Measurements from ENCODE around the gene VAMP1.
"Not testable (repeated sequence)": the region's sequence is repeated elsewhere in the genome, so short reads cannot be mapped to it uniquely, and the experiment has no call there.

Gene VAMP1

DNA sequence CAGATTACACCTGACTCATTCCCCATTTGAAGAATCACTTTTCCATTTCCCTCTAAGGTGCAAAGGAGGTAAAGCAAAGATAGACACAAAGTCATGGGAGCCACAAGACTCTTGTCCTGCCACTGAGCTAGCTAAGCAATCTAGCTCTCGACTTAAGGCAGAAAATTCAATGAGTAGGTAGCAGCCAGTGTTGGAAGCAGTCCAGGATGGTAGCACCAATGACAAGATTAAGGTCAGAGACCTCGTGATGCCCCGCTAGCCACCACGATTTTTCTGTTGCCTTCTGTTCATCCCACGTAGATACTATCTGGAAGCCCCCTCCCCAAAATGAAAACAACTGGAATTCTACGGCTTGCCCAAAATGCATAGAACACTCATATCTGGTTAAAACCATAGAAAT is 1.4 kb downstream of the VAMP1 start:
- no peak for DNase-seq

DNA sequence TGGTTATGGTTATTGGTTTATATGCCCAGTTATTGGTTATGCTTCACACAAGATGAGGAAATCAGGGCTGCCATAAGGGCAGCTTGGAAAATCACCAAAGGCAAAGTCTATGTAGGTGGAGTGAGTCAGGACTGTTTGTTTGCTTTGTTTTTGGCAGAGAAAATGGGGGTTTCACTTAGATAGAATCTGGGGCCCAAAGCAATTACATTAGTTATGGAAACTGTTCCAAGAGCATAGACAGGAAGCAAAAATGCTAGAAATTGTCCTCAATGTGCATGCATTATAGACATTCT is 2.2 kb downstream of the VAMP1 start:
- no peak for DNase-seq

DNA sequence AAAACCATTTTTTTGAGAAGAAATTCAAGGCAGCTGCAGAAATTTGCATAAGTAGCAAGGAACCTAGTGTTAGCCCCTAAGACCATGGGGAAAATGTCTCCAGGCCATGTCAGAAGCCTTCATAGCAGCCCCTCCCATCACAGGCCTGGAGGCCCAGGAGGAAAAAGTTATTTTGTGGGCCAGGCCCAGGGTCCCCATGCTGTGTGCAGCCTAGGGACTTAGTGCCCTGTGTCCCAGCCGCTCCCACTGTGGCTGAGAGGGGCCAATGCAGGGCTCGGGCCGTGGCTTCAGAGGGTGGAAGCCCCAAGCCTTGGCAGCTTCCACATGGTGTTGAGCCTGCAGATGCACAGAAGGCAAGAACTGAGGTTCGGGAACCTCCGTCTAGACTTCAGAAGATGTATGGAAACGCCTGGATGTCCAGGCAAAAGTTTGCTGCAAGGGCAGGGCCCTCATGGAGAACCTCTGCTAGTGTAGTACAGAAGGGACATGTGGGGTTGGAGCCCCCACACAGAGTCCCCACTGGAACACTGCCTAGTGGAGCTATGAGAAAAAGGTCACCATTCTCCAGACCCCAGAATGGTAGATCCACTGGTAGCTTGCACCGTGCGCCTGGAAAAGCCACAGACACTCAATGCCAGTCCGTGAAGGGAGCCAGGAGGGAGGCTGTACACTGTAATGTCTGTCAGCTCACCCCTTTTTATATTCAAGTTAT is 2.8 kb downstream of the VAMP1 start:
- DNase-seq: not testable (repeated sequence)

GRCh38 chr12:6466751-6467150 is 3.7 kb downstream of the VAMP1 start:
- not testable (repeated sequence) for DNase-seq

DNA sequence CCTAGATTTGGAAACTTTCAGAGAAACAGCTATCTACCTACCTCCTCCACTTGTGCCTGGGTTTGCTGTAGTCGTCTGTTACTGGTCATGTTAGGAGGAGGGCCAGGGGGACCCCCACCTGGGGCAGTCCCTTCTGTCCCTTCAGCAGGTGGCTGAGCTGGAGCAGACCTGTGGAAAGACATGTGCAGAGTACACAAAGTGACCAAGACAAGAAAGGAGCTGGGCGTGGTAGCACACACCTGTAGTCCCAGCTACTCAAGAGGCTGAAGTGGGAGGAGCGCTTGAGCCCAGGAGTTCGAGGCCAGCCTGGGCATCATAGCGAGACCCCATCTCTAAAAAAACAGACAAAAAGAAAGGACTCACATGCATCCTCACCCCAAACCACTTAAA is 4.3 kb downstream of the VAMP1 start:
- DNase-seq: no peak

DNA sequence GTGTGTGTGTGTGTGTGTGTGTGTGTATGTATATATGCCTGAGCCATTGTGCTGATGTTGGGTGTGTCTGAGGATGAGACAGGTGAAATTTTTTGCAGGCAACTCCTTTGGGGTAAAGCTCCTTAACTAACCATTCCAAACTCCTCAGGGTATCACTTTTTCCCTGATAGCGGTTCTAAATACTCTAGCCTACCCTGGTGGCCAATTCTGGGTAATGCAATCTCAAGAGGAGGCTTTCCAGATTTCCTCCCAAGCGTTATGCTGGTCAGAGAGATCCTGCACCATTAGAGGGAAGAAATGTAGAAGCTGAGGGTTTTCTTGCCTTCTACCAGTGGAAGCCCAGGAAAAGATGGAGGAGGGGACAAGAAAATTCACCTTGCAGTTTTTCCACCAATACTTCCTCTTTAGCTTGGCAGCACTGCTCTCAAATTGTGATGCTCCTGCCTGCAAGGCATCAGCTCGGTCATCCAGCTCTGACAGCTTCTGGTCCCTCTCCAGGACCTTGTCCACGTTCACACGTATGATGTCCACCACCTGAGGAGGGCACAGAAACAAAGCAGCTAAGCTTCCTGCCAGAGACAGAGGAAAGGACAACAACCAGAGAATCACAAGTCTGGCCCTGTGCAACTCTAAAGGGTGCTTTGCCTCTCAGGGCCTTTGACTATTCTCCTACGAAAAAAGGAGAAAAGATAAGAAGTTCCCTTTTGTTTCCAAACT is 4.9 kb downstream of the VAMP1 start:
- no peak for DNase-seq

DNA sequence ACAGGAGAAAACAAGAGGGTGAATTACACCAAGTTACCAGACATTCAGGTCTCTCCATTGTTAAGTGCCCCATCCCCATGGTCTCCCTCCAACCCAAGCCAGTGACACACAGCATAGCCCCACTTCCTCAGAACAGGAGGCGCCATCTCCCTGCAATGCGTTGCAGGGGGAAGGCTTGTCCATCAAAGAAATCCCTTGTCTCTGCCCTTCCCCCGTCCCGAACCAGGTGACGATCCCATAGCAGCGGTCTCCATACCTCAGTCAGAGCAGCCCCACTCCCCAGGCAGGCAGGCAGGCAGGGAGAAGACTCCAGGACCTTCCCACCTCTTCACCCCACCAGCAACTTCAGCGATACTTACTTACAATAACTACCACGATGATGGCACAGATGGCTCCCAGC is 5.9 kb downstream of the VAMP1 start:
- no peak for DNase-seq

DNA sequence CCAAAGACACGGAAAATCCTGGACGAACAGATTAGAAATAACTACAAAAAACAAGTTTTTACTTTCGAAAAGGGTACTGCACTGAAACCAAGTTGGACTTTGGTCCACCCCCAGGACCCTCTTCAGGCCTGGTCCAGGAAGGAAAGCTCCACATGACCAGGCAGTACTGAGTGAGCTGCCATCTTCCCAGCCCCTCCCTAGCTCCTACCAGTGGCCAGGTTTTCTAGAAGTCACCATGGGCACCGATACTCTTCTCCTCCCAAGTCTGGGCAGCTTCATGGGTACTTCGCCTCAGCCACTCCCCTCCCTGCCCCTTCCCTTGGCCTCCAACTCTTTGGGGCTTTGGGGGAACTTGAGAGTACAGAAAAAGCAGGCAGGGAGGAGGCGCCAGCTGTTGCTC is 6.6 kb downstream of the VAMP1 start:
- no peak for DNase-seq

GRCh38 chr12:6463216-6463615 is 7.3 kb downstream of the VAMP1 start:
- DNase-seq: no peak

GRCh38 chr12:6462234-6462995 is 8.1 kb downstream of the VAMP1 start:
- DNase-seq: no peak

DNA sequence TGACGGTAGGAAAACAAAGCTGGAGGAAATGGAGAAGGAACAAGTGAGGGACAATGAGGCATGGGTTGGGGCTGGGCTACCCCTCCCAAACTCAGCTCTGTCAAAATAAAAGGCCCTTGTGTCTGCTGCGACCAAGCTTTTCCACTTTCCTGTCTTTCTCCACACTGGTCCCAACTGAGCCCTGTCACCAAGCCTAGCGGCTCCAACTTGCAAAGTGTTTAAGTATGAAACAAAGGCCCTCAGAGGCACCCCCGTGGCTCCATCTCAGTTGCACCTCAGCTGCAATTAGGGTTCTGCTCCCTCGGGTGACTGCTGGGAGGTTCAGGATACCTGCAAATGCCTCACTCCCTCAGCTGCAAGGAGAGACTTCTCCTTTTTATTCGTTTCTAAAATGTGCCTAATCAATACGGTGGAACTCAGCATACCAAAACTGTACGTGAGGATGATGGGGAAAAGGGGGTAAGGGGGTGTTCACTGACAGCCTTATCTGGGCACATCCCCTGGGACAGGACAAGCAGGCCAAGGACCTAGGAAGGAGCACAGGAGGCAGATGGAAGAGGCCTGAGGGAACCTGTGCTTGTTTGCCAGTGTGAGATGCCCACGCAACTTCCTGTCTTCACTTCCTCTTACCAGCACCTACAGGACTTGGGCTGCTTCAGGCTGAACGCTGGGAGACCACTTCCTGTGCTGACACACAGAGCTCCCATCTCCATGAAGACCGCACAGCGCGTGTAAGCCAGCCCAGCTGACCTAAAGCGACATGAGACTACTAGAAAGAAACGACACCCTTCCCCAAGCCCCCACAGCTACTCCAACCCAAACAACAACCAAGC is 8.9 kb downstream of the VAMP1 start:
- DNase-seq: peak; percentile 75

DNA sequence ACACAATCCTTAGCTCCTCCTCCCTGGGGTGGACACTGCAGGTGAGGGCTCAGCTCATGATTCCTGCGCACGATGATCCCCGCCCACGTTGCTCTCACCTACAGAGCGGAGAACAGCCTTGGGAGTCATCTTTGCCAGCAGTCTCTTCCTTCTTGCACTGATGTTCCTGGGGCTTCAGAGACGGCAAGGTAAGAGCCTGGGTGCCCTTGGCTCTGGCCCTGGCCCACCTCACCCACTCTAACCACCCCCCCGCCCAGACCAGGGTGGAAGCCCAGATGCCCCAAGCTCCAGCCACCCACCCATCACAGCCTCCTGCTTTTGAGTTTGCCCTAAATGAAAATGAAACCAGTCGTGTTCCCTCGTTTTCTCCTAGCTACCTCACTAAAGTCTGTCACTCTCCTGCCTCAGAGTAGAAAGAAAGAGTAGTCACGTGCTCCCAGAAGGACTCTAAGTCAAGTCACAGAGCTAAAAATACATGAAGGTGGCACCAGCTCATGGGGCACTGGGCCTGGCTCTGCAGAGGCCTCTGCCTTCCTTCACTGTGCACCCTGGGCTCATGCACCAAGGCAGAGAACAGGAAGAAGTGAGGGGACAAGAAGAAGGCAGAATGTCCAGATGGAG is 9.6 kb downstream of the VAMP1 start:
- DNase-seq: no peak

- DNase-seq: no peak
These were observed 11.5 kb downstream of the VAMP1 start for GRCh38 chr12:6459004-6459337.

DNA sequence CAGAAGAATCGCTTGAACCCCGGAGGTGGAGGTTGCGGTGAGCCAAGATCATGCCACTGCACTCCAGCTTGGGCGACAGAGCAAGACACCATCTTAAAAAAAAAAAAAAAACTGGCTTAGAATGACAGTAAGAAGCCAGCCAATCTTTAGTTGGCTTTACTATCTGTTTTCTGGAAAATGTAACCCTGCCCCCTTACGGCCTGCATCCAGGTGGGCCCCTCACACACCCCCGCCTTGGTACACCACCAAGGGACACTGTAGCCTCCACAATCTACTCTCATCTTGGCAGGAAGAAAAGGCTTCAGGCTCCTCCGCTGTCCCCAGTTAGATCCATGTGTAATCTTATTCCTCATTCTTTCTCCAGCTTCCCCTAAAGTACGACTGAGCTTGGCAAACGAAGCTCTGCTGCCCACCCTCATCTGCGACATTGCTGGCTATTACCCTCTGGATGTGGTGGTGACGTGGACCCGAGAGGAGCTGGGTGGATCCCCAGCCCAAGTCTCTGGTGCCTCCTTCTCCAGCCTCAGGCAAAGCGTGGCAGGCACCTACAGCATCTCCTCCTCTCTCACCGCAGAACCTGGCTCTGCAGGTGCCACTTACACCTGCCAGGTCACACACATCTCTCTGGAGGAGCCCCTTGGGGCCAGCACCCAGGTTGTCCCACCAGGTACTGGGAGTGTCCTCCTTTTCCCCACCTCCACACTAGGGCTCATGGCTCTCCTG is 12.0 kb downstream of the VAMP1 start:
- no peak for DNase-seq

DNA sequence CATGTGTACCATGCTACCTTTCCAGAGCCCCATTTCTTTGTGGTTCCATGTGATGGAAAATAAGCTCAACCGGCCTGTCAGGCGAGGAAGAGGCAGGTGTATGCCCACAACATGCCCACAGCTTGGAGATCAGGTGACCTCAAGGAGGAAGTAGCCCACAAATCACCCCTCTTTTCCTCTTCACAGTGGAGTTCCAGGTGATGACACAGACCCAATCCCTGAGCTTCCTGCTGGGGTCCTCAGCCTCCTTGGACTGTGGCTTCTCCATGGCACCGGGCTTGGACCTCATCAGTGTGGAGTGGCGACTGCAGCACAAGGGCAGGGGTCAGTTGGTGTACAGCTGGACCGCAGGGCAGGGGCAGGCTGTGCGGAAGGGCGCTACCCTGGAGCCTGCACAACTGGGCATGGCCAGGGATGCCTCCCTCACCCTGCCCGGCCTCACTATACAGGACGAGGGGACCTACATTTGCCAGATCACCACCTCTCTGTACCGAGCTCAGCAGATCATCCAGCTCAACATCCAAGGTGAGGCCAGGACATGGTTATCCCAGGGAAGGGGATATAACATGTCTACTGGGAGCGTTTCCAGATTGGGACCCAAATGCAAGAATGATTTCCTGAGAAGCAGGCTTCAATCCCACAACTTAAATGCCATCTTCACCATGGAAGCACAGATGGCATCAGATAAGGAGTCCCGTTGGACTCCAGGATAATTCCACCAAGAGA is 13.1 kb downstream of the VAMP1 start:
- no peak for DNase-seq

- no peak for DNase-seq
These were observed 17.4 kb downstream of the VAMP1 start for GRCh38 chr12:6452944-6453630.

GRCh38 chr12:6452245-6452943 is 18.1 kb downstream of the VAMP1 start:
- no peak for DNase-seq

GRCh38 chr12:6451348-6452244 is 18.9 kb downstream of the VAMP1 start, which contains the start of gene TAPBPL:
Gene TAPBPL, plus strand, starts transcription at chr12:6452042. Its CDS starts 207 bp downstream, at chr12:6452249.
- peak; percentile 67 for DNase-seq

DNA sequence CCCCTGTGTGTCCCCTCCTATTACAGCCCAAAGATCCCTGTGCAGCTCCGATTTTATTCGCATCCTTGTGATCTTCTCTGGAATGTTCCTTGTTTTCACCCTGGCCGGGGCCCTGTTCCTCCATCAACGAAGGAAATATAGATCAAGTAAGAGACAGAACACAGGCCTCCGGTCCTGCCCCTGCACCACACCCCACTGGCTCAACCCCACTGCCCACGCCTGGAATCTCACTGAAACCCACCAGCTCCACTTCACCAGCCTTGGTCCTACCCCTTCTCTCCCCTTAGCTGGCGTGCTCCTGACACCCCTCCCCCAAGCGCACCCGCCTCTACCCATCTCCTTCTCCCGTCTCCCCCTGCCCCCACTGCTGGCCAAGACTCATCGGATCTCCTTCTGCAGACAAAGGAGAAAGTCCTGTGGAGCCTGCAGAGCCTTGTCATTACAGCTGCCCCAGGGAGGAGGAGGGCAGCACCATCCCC is 19.6 kb downstream of the VAMP1 start:
- no peak for DNase-seq
